Measurements from ENCODE around the gene ANKMY1. TPM values are rescaled to one million over a fixed set of nuclear protein-coding genes. Genes with fewer than 3 reads are reported as not detected.

ANKMY1 gene
- total and polyA plus RNA-seq, 2 experiments from 2014 or later = 2.3 to 8.9 TPM

GRCh38 chr2:240458044-240458899 is 99.5 kb downstream of the ANKMY1 start:
- Histone ChIP-seq H3K27me3 (ENCODE audit: insufficient read depth) (peaks cover 33% of the 10 kb centered on the region), H3K9me2 (ENCODE audit: insufficient read depth) (no peaks in the 10 kb centered on the region), H3F3A (replicated peaks; ENCODE audit: low read depth) (0 out of 2 replicates have a peak, but pooled peaks cover 5% of the 10 kb centered on the region), H3K4me1 (ENCODE audit: insufficient read depth) (peaks cover 34% of the 10 kb centered on the region), H3K4me3 (peak overlapping the region; percentile 41), H2AFZ (no peak overlapping the region), H3K36me3 (ENCODE audit: insufficient read depth) (no peaks in the 10 kb centered on the region), H3K79me2 (replicated peaks; ENCODE audit: insufficient read depth) (no peaks in the 10 kb centered on the region), H4K20me1 (replicated peaks; ENCODE audit: insufficient read depth) (peaks cover 14% of the 10 kb centered on the region; the same call in 1 of the 2 replicates), H3K27ac (ENCODE audit: low read depth) (peak overlapping the region; percentile 69; the same call in 1 of the 2 replicates), H3K4me2 (peak overlapping the region; percentile 80)
- TF ChIP-seq REST (IDR thresholded peaks at IDR 0.05; ENCODE audit: unreplicated experiment) (no peak), ZNF114 (CRISPR knock-in tag; IDR thresholded peaks at IDR 0.05) (no peak), ETS1 (IDR thresholded peaks at IDR 0.05) (no peak)
- peaks cover 25% of the 10 kb centered on the region for H3K4me1 Mint-ChIP-seq
- H3K9me3 Mint-ChIP-seq = no peaks in the 10 kb centered on the region
- ATAC-seq (no peak), DNase-seq (ENCODE audit: low spot score) (no peak)
- H3K4me3 Mint-ChIP-seq = peak overlapping the region; percentile 30; the same call in 1 of the 3 replicates
- peak overlapping the region; percentile 78; the same call in 1 of the 2 replicates for H3K27ac Mint-ChIP-seq
- peaks cover 25% of the 10 kb centered on the region for H3K27me3 Mint-ChIP-seq (ENCODE audit: insufficient read depth, low read depth, poor library complexity)
- H3K36me3 Mint-ChIP-seq (ENCODE audit: low read depth) = no peaks in the 10 kb centered on the region

GRCh38 chr2:240457223-240458043 is 100.4 kb downstream of the ANKMY1 start:
- Histone ChIP-seq H4K20me1 (replicated peaks; ENCODE audit: insufficient read depth) (peaks cover 14% of the 10 kb centered on the region; the same call in 1 of the 2 replicates), H3K4me2 (peak overlapping the region; percentile 80), H2AFZ (no peak overlapping the region), H3F3A (replicated peaks; ENCODE audit: low read depth) (0 out of 2 replicates have a peak, but pooled peaks cover 5% of the 10 kb centered on the region), H3K36me3 (ENCODE audit: insufficient read depth) (no peaks in the 10 kb centered on the region), H3K27ac (ENCODE audit: low read depth) (peak overlapping the region; percentile 69), H3K4me3 (peak overlapping the region; percentile 41), H3K9me2 (ENCODE audit: insufficient read depth) (no peaks in the 10 kb centered on the region), H3K27me3 (ENCODE audit: insufficient read depth) (peaks cover 33% of the 10 kb centered on the region), H3K4me1 (ENCODE audit: insufficient read depth) (peaks cover 34% of the 10 kb centered on the region), H3K79me2 (replicated peaks; ENCODE audit: insufficient read depth) (no peaks in the 10 kb centered on the region)
- H3K4me3 Mint-ChIP-seq = peak overlapping the region; percentile 30; the same call in 2 of the 3 replicates
- H3K27ac Mint-ChIP-seq = no peak overlapping the region
- peaks cover 25% of the 10 kb centered on the region for H3K4me1 Mint-ChIP-seq
- DNase-seq (ENCODE audit: low spot score) (peak; percentile 85), ATAC-seq (peak; percentile 24)
- no peaks in the 10 kb centered on the region for H3K36me3 Mint-ChIP-seq (ENCODE audit: low read depth)
- peaks cover 25% of the 10 kb centered on the region for H3K27me3 Mint-ChIP-seq (ENCODE audit: insufficient read depth, low read depth, poor library complexity)
- no peaks in the 10 kb centered on the region for H3K9me3 Mint-ChIP-seq
- no peak for TF ChIP-seq POLR2AphosphoS5 (IDR thresholded peaks at IDR 0.05; ENCODE audit: low read depth)
- TF ChIP-seq ZNF331 (CRISPR knock-in tag; IDR thresholded peaks at IDR 0.05; ENCODE audit: low read depth) = no peak
- no peak for TF ChIP-seq CTCF (conservative IDR thresholded peaks at IDR 0.05; ENCODE audit: low read depth in 2 of 2)
- TF ChIP-seq EZH2phosphoT487 (IDR thresholded peaks at IDR 0.05; ENCODE audit: unreplicated experiment) = no peak
- TF ChIP-seq STAT1 (IDR thresholded peaks at IDR 0.05; ENCODE audit: unreplicated experiment) = no peak
